Skeletal muscle satellite cell (primary cell): Measurements from ENCODE around the gene CR2.
"Not testable (repeated sequence)": the region's sequence is repeated elsewhere in the genome, so short reads cannot be mapped to it uniquely, and the experiment has no call there.

Experiments
- H3K27me3 ChIP-seq: 2 replicates; pipeline ENCODE4 v1.7.0; 2013; ENCODE audit warnings: low read length; ENCODE audit not compliant: control insufficient read depth, insufficient read depth
- H3K36me3 ChIP-seq: 2 replicates; pipeline ENCODE4 v1.7.0; 2013; ENCODE audit warnings: mild to moderate bottlenecking, control low read depth, low read length; ENCODE audit not compliant: insufficient read depth
- H3K4me1 ChIP-seq: 2 replicates; pipeline ENCODE4 v1.7.0; 2013; ENCODE audit warnings: low read length; ENCODE audit not compliant: control insufficient read depth, insufficient read depth
- H3K4me2 ChIP-seq: 2 replicates; pipeline ENCODE4 v1.7.0; 2013; ENCODE audit warnings: mild to moderate bottlenecking, low read length
- H3K4me3 ChIP-seq: 2 replicates; pipeline ENCODE4 v1.7.0; 2013; ENCODE audit warnings: low read length
- H3K9ac ChIP-seq: 2 replicates; pipeline ENCODE4 v1.7.0; 2013; ENCODE audit warnings: mild to moderate bottlenecking, low read depth, low read length, moderate library complexity
- H3K9me3 ChIP-seq: replicated peaks from 2 replicates; pipeline ENCODE4 v1.7.0; 2013; ENCODE audit warnings: mild to moderate bottlenecking, control low read depth, low read length

Gene CR2

DNA sequence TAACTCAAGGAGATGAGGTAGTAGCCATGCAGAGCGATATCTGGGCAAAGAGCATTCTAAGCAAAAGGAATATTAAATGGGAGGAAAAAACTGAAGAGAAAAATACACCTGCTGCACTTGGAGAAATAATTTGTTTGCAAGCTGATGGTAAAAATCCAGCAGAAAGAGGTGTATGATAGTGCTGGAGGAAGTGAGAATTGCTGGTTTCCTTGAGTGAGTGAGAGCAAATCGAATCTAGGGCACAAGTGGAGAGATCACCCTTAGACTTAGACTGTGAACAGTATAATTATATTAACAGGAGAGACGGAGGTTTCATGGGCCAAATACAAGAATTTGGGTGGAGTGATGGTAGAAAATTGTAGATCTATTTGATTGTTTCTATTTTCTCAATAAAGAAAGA lies 39.1 kb downstream of the CR2 start:
- Histone ChIP-seq H3K4me1 (no peaks in the 10 kb centered on the region), H3K4me2 (no peak overlapping the region), H3K36me3 (no peaks in the 10 kb centered on the region), H3K27me3 (peaks cover 72% of the 10 kb centered on the region), H3K9ac (no peak overlapping the region), H3K4me3 (no peak overlapping the region), H3K9me3 (no peaks in the 10 kb centered on the region)

DNA sequence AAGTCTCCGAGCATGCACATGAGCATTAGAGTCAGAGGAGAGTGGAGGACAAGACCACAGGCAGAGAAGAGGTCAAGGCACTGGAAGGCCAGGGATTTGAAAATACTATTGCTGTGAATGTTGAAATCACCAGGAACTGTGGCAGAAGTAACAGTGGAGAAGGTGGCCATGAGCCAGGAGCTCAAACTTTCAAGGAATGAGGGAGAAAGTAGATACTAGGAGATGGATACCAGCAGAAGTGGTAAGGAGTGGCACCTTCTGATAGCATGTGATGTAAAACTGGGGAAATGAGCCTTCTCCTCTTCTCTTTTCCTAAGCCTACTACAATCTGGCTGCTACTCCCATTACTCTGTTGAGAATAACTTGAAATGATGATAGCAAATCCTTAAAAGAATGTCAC lies 40.0 kb downstream of the CR2 start:
- no peak overlapping the region for H3K4me3 ChIP-seq
- no peak overlapping the region for H3K9ac ChIP-seq
- H3K4me2 ChIP-seq = no peak overlapping the region

DNA sequence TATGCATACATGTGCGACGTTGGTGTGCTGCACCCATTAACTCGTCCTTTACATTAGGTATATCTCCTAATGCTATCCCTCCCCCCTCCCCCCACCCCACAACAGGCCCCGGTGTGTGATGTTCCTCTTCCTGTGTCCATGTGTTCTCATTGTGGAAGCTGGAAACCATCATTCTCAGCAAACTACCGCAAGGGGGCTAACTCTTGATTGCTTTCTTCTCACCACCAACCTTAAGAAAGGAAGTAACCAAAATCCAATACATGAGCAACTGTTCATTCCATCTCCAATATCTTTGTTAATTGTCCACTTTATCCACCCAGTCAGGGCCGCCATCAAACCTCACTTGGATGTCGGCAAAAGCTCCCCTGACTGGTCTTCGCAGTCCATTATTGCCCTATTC lies 41.2 kb downstream of the CR2 start:
- H3K36me3 ChIP-seq, H3K9me3 ChIP-seq, H3K4me1 ChIP-seq, H3K4me2 ChIP-seq, H3K4me3 ChIP-seq, H3K9ac ChIP-seq: not testable (repeated sequence)
- peaks cover 71% of the 10 kb centered on the region for H3K27me3 ChIP-seq

More for the DNA sequence above, 40.0 kb downstream of the CR2 start:
- H3K27me3 ChIP-seq = peaks cover 72% of the 10 kb centered on the region
- no peaks in the 10 kb centered on the region for H3K4me1 ChIP-seq
- no peaks in the 10 kb centered on the region for H3K36me3 ChIP-seq
- H3K9me3 ChIP-seq = no peaks in the 10 kb centered on the region

DNA sequence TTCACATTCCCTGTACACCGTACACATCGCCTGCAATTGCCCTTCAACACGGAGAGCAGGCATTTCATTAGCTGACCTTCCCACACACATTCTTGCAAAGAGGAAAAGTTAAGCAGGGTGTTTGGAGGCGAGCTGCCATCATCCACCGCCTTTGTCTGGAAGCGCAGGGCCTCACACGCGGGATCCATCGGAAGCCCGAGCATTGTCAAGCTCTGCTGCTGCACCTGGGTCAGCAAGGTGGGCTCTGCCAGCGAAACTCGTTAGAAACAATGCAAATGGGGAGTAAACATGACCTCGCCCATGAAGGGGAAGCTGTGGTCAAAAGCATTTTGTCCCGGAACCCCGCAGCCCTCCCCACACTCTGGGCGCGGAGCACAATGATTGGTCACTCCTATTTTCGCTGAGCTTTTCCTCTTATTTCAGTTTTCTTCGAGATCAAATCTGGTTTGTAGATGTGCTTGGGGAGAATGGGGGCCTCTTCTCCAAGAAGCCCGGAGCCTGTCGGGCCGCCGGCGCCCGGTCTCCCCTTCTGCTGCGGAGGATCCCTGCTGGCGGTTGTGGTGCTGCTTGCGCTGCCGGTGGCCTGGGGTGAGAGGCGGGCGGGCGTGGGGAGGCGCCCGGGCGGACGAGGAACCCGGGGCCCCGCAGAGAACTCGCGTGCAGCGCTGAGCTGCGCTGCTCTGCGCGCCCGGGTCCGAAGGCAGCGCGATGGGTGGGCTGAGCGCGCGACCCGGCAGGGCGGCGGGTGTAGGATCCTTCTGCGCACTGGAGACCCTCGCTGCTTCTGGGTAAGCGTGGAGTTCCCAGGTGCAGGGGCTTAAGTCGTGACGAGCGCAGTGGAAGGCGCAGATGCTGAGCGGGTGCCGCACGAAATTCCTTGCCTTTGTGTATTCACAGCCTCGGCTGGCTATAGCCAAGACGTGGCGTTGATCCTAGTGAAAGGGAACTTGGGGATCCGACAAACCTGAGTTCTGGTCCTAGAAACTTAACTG lies 42.0 kb downstream of the CR2 start, which contains the start of gene CR1:
Gene CR1 (plus strand): TSS at position 357 of the 992 bp plus-strand sequence. CDS start 111 bp downstream, at position 468.
- Histone ChIP-seq H3K4me1 (no peaks in the 10 kb centered on the region), H3K9me3 (no peaks in the 10 kb centered on the region), H3K9ac (no peak within 1 kb of the TSS), H3K27me3 (peaks cover 73% of the 10 kb centered on the region), H3K4me3 (peak within 1 kb of the TSS; percentile 34), H3K4me2 (peak within 1 kb of the TSS; percentile 61), H3K36me3 (no peaks in the 10 kb centered on the region)

DNA sequence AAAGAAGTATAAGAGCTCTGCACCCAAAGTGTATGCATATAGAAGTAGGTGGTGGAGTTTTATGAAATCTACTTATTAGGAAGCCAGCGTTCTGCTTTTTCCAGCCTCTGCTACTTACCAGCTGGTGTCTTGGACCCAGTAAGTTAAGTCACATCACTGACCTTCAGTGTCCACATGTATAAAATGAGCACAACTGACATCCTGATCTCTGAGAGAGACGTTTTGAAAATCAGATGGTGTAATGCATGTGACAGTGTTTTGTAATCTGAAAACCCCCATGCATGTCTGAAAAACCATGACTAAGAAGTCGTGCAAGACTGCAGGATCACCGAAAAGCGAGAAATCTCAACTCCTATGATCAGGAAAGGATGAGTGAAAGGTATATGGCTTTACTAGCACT lies 43.8 kb downstream of the CR2 start:
- H3K36me3 ChIP-seq = no peaks in the 10 kb centered on the region
- no peak overlapping the region for H3K9ac ChIP-seq
- H3K27me3 ChIP-seq = peaks cover 73% of the 10 kb centered on the region
- no peak overlapping the region for H3K4me2 ChIP-seq
- no peak overlapping the region for H3K4me3 ChIP-seq
- H3K9me3 ChIP-seq = no peaks in the 10 kb centered on the region
- no peaks in the 10 kb centered on the region for H3K4me1 ChIP-seq

DNA sequence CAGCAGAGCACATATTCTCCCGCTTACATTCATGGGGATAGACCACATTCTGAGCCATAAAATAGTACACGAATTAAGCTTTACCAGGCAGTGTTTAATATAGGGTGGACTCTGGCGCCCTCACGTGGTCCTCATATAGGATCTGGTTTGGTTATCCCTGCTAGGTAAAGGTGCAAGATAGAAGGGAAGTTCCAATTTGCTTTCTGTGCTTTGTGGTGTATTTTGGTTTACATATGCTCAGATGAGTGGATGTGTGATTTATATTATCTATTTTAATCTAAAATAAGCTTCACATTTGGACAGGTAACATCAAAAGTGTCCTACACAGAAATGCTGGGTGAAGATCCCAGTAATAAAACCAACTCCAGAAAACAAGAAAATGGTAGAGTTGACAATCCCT lies 45.4 kb downstream of the CR2 start:
- Histone ChIP-seq H3K9me3 (no peaks in the 10 kb centered on the region), H3K36me3 (no peaks in the 10 kb centered on the region), H3K4me1 (no peaks in the 10 kb centered on the region), H3K9ac (no peak overlapping the region), H3K27me3 (peaks cover 71% of the 10 kb centered on the region), H3K4me3 (no peak overlapping the region), H3K4me2 (no peak overlapping the region)

DNA sequence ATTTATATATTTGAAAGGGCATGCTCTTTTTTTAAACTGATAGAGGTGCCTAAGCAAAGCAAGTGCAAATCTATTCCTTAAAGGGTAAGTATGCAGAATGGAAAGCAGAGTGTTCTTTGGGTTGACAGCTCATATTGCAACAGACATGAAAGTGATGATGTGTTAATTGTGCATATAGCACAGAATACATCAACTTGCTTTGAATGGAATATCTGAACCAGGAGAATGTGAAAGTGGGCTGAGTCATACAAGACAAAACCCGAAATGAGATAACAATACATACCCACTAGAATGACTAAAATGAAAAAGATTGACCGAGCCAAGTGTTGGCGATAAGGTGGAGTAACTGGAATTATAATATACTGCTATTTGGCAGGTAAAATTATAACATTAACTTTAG lies 46.2 kb downstream of the CR2 start:
- H3K4me2 ChIP-seq = no peak overlapping the region
- H3K9me3 ChIP-seq = no peaks in the 10 kb centered on the region
- H3K4me3 ChIP-seq = no peak overlapping the region
- no peaks in the 10 kb centered on the region for H3K36me3 ChIP-seq
- H3K27me3 ChIP-seq = peaks cover 75% of the 10 kb centered on the region
- H3K4me1 ChIP-seq = no peaks in the 10 kb centered on the region
- H3K9ac ChIP-seq = no peak overlapping the region

DNA sequence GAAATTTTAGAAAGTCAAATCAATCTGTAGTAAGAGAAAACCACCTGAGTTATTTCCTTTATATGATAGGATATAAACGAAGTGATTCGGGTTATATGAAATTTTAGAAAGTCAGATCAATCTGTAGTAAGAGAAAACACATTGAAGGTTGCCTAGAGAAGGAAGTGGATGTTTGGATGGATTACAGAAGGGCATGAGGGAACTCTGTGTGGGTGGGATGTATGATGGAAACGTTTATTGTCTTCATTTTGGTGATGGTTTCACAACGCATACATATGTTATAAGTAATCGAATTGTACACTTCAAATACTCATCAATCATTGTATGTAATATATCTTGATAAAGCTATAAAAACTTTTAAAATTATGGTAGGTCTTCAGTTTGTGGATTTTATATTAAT lies 46.9 kb downstream of the CR2 start:
- Histone ChIP-seq H3K4me3 (no peak overlapping the region), H3K9ac (no peak overlapping the region), H3K4me2 (no peak overlapping the region), H3K36me3 (no peaks in the 10 kb centered on the region), H3K9me3 (no peaks in the 10 kb centered on the region), H3K4me1 (no peaks in the 10 kb centered on the region), H3K27me3 (peaks cover 68% of the 10 kb centered on the region)

DNA sequence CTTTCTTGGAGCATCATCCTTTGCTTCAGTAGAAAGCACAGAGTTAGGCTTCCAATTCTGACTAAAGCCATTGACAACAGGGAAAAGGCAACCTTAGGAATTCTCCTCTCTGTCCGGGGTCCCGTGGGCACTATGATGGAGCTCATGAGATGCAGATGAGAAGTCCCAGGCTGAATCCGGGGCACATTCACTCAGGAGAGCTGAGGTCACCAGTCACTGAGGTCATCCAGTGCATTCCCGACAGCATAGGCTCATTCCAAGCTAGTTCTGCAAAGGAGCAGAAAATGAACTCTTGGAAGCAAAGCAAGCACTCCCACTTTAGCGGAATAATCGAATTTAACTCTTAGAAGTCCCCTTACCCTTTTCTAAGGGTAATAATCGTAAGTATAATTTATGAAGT lies 48.6 kb downstream of the CR2 start:
- no peak overlapping the region for H3K9ac ChIP-seq
- no peaks in the 10 kb centered on the region for H3K4me1 ChIP-seq
- no peak overlapping the region for H3K4me3 ChIP-seq
- peaks cover 52% of the 10 kb centered on the region for H3K27me3 ChIP-seq
- H3K4me2 ChIP-seq = no peak overlapping the region
- no peaks in the 10 kb centered on the region for H3K36me3 ChIP-seq
- H3K9me3 ChIP-seq = no peaks in the 10 kb centered on the region

DNA sequence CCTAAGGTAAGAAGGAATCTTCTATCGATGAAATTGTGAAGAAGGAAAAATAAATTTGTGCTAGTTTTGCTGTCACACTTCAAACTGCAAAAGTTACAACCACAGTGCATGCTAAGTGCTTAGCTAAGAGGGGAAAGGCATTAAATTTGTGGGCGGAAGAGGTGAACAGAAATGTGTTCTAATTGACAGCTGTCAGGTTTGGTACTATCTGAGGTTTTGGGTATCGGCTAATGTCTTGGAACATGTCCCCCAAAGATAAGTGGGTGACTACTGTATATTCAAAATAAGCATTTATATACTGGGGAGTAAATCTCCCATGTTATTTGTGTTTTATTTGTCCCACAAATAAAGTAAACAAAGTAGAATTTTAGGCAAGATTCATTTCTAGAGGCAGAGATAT lies 49.8 kb downstream of the CR2 start:
- Histone ChIP-seq H3K36me3 (no peaks in the 10 kb centered on the region), H3K4me1 (no peaks in the 10 kb centered on the region), H3K4me2 (no peak overlapping the region), H3K4me3 (no peak overlapping the region), H3K9me3 (no peaks in the 10 kb centered on the region), H3K9ac (no peak overlapping the region), H3K27me3 (peaks cover 49% of the 10 kb centered on the region)

DNA sequence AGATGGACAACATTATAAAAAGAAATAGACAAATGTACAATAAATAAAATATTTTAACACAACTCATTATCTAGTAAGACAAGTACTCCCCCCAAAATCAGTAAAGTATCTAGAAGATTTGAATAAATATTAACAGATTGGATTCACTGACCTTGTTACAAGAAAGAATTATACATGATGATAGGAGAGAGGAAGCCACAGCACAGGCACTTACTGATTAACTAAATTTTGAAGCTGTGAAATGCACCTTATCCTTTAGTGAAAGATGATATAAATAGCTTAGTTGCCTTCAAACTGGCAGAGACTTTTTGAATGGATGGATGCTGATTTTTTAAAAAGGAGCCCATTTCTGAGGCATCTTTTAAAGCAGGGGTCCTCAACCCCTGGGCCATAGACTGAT lies 50.3 kb downstream of the CR2 start:
- no peak overlapping the region for H3K4me3 ChIP-seq
- H3K9ac ChIP-seq = no peak overlapping the region
- no peak overlapping the region for H3K4me2 ChIP-seq
- no peaks in the 10 kb centered on the region for H3K4me1 ChIP-seq
- H3K9me3 ChIP-seq = no peaks in the 10 kb centered on the region
- H3K36me3 ChIP-seq = no peaks in the 10 kb centered on the region
- peaks cover 47% of the 10 kb centered on the region for H3K27me3 ChIP-seq

DNA sequence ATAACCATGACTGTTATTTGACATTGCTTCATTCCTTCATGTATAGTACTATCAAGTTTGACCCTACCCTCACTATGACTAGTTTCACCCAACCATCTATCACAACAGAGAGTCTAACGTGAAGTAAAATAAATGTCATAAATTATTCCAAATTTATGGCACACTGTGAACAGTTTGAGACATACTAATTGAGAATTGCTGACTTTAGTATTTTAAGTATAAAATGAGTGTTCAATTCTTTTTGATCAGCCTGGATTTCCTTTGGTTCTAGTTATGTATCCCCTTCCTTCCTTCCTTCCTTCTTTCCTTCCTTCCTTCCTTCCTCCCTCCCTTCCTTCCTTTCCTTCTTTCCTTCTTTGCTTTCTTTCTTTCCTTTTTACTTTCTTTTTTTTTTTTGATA lies 56.3 kb downstream of the CR2 start:
- Histone ChIP-seq H3K4me3 (no peak overlapping the region), H3K36me3 (no peaks in the 10 kb centered on the region), H3K27me3 (peaks cover 18% of the 10 kb centered on the region), H3K4me1 (no peaks in the 10 kb centered on the region), H3K9ac (no peak overlapping the region), H3K9me3 (no peaks in the 10 kb centered on the region), H3K4me2 (no peak overlapping the region)
